Activated T-cell treated with anti-CD3 and anti-CD28 coated beads, Interleukin-2, amount 50 U/mL, for 48 hours (primary cell): ENCODE data around the gene MED12L.

Source experiments
- DNase-seq, 2 experiments: peaks; one replicate each; pipeline ENCODE4 v3.0.0-alpha.2; 2020

Gene MED12L

DNA sequence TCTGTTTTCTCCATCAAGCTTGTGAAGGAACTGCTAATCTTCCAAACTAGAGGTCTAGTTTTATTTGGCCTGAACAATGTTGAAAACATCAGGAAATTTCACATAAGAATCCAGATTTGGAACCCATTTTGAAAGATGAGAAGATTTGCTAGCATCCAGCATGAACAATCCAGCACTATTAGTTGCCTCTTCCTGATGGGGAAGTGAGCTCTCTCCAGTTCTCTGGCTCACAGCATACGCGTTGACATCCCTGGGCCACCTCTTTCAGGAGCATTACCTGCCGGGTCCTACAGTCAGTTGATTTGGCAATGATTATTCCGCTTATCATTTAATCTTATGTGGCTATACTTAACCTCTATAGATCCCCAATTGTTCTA, 220.3 kb downstream of the MED12L start:
- no peak for DNase-seq

GRCh38 chr3:151306168-151306810, 220.8 kb downstream of the MED12L start:
- peak in 1 of 2 experiments; percentile 45 for DNase-seq

GRCh38 chr3:151307131-151307530, 221.7 kb downstream of the MED12L start:
- DNase-seq, result no peak

DNA sequence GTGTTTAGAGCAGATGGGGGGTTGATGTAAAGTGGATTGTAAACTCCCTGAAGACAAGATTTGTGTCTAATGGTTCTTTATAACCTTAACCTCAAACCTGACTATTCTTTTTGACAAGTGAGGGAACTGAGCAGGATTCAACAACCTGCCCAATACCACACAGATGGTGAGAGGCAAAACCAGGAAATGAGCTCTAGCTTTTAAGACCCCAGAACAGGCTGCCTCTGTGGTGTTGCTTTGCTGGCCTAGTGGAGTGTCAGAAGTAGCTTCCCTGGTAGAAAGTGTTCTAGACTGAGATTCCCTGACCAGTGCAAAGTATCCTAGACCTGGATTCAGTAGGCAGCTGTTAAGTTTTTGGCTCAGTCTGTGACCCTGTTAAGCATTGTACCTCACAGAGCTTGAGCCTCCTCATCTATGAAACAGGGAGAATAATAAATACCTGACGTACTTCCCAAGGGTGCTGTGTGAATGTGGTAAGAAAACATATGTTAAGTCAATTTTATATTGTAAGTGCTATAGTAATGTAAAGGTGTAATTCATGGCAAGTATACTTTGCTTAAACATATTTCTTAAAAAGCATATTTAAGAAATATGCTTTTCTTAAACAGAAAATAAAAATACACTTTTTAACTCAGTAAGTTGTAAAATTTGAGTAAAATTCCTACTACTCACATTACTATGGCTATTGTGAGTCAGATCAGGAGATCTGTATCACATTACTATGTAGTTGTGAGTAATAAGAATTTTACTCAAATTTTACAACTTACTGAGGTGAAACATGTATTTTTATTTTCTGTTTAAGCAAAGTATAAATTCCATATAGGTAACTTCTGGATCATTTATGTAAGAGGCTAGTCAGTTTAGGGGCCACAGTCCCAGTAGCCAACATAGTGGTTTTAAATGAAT, 222.4 kb downstream of the MED12L start:
- no peak for DNase-seq

DNA sequence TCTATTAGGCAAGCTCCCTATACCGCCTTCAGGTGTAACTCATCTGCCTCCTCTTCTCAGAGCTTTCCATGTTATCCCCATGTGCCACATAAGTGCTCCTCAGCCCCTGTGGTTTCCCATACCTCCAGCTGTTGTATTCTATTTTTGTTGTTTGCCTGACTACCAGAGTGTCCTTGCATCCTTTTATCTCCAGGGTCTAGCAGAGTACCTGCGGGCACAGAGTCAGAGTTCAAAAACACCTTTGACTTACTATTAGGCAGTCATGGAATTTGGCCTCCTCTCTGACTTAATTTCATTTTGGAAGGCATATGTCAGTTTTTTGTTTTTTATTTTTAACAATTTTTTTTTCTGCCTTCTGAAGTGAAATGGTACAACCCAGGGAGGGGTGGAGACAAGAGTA, 224.1 kb downstream of the MED12L start:
- DNase-seq, result no peak

- no peak for DNase-seq
These were observed 227.5 kb downstream of the MED12L start for GRCh38 chr3:151312972-151313371.

DNA sequence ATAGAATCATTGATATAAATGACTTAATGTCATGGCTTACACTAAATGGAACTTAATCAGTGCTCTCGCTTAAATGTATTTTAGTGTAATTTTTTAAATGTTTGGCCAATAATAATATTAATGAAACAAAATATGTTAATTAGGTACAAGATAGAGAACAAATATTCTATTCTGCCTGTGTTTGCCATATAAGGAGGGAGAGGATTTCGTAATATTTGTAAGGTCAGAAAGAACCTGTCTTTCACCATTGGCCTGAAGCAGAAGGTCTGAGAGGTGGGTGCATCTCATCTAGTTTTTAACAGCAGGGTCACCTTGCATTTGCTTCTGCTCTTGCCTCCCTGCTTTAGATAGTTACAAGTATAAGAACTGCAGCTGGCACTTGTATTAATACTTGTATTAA, 228.7 kb downstream of the MED12L start:
- DNase-seq, result no peak

DNA sequence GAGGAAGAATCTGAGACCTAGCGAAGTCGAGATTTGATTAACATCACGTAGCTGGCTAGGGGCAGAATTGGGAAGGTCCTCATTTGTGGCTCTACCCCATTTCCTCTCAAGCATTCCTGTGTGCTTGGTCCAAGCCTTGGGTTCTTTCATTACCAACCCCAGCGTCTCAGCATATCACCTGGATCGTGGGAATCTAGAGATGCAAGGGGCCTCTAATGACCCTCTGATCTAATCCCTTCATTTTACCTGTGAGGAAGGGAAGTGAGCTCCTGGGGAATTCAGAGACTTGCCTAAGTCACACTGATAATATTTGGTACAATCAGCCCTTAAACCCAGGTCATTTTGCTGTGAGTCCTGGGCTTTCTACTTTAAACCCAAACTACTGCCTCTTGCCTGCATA, 229.1 kb downstream of the MED12L start:
- no peak for DNase-seq

- no peak for DNase-seq
These were observed 229.7 kb downstream of the MED12L start for GRCh38 chr3:151315136-151315535.

DNA sequence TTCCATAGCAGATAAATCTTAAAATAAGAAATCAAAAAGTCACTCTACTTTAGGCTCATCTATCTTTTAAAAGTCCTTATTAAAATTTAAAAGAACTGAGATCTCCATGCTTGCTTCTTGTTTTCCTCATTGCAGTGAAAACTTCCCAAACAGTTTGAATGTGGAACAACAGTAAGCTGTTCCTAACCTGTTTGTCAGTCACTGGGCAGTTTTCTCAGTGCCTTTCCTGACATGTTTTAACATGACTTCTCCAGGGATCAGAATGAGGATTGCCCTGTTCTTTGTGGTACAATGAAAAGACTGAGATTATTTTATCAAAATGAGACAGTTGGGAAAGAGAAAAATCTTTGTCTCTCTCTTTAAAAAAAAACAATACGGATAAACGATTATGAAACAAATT, 230.4 kb downstream of the MED12L start:
- no peak for DNase-seq

- DNase-seq, result no peak
These were observed 231.0 kb downstream of the MED12L start, which contains the start of gene GPR87 for GRCh38 chr3:151316267-151316991. Gene GPR87, minus strand, starts transcription at chr3:151316820. Its CDS starts 16,720 bp downstream, at chr3:151300100.

- DNase-seq, result no peak
These were observed 232.8 kb downstream of the MED12L start for GRCh38 chr3:151318313-151318712.

GRCh38 chr3:151318991-151319390, 233.5 kb downstream of the MED12L start:
- no peak for DNase-seq

GRCh38 chr3:151319628-151320027, 234.2 kb downstream of the MED12L start:
- DNase-seq, result no peak

- DNase-seq, result no peak
These were observed 234.7 kb downstream of the MED12L start for GRCh38 chr3:151320131-151320530.

- DNase-seq, result no peak
These were observed 236.1 kb downstream of the MED12L start for GRCh38 chr3:151321526-151321925.

DNA sequence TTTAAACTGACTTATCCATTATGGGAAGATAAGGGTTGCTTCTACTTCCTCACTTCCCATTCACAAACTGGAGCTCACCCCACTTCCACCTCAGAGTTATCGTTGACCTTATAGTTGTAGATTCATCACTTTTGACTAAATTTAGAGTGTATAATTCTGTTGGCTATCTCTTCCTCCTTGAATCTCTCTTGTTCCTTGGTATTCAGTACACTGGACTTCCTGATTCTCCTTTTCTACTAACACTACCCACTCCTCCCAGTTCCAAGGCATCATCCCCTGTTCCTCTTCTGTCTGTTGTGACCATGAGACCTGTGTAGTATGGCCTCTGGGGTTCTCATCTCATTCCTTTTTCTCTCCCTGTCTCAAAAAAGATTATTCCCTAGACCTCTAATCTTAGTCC, 237.0 kb downstream of the MED12L start:
- DNase-seq, result no peak

DNA sequence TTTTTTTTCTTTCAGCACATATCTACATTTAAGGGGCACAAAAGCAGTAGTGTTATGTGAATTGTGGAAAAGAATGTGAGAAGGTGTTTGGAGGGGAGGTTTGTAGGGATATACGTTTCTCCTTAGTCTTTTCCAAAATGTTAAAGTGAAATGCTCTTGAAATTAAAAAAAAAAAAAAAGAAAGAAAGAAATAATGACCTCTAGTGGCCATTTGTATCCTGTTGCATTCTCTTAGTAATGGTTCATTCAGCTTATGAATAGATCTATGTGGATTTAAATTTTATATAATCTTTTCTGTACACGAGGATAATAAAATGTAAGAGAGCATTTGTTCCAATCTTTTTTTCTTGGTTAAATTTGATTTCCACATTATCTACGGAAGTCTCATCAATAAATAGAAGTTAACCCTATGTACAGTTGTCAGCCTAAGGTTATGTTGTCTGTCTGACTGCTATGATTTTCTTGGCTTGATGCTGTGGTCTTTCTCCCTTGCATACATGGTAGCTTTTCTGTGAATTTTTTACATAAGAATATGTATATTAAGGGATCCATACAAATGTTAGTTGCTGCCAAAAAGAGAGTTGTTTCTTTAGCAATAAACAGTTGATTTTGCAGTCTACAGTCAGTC, 242.2 kb downstream of the MED12L start:
- DNase-seq, result no peak

DNA sequence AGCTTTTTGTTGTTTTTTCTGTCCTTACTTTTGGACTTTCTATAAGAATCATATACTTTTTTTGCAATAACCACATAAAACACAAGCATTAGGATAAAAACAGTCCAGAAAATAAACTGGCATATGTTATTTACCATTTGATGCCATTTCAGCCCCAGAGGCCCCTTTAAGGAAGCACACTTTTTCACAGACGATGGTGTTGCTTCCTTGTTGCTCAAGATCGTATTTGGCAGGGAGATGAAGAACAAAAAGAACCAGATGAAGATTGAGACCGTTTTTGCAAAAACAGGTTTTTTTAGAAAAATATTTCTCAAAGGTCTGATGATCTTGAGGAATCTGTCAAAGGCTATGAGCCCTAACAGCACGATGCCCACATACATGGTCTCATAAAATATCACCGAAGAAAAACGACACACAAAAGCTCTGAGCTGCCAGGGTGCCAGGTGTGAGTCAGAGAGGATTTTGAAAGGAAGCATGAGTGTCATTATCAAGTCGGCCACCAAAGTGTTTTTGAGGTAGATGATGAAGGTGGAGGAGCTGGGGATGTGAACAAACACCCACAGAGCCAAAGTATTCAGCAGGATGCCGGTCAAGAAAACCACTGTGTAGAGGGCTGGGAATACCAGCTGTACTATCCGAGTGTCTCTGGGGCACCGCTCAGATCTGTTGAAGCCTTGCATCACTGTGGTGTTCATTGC, 243.0 kb downstream of the MED12L start:
- DNase-seq, result no peak

- DNase-seq, result no peak
These were observed 243.9 kb downstream of the MED12L start, which contains the start of gene P2RY13 for GRCh38 chr3:151329363-151329762. Gene P2RY13, minus strand, starts transcription at chr3:151329549. Its CDS starts 21 bp downstream, at chr3:151329528.

- no peak for DNase-seq
These were observed 244.9 kb downstream of the MED12L start for GRCh38 chr3:151330379-151330778.

- DNase-seq, result no peak
These were observed 245.4 kb downstream of the MED12L start for GRCh38 chr3:151330899-151331298.
